HG03097 (cell line): ENCODE data around the gene UBE2N.
A peak's percentile ranks its signal among the peaks of the same experiment; 100 is the strongest.
"Not testable (repeated sequence)": the region's sequence is repeated elsewhere in the genome, so short reads cannot be mapped to it uniquely, and the experiment has no call there.

Experiments used
- ATAC-seq: cut with Tn5 transposase; IDR thresholded peaks from one replicate; pipeline ENCODE4 v1.9.1; 2021; ENCODE audit not compliant: unreplicated experiment, low FRiP score

The UBE2N gene

GRCh38 chr12:93381976-93382437 is 59.7 kb downstream of the UBE2N start:
- not testable (repeated sequence) for ATAC-seq

- no peak for ATAC-seq
Measured at GRCh38 chr12:93381161-93381975, 60.4 kb downstream of the UBE2N start.

DNA sequence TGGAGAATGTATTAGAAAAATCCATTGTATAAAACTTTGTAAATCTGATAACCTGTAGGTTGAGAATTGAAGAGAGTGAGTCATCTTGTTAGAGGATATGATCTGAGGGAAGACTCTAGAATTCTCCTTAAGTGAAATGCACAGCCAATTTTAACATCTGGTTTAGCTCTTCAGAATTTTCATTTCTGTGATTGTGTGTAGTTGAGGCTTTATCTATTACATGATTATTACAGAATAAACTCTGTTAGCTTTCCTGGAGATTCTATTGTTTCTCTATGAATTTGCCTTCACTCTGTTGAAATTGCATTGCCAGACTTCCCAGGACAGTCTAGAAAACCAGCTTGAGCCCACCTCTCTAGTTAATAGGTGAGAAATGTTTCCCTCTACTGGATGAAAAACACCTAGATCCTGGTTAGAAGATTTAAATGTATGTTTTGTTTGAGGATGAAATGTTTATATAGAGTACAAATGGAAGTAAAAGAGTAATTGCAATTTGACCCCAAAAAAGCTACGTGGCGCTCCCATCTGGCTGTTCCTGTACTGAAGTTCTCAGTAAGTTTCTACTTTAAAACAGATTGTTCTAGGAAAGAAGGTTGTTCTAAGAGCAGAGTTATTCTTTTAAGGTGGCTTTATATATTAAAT is 61.1 kb downstream of the UBE2N start:
- no peak for ATAC-seq

DNA sequence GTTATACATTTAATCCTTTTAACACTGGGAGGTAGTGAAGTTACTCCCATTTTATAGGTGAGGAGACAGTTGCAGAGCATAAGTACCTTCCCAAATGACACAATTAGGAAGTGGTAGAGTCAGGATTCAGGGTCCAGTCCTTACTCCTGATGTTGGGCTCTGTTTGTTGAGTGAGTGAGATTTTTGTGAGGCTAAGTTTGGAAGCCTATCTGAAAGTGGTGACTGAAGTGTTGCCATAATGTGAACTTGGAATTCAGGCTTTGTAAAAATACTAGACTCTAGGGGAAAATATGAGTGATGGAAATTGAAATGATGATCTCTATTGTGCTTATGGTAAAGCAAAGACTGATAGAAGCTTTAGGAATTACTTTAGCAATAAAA is 61.8 kb downstream of the UBE2N start:
- no peak for ATAC-seq

DNA sequence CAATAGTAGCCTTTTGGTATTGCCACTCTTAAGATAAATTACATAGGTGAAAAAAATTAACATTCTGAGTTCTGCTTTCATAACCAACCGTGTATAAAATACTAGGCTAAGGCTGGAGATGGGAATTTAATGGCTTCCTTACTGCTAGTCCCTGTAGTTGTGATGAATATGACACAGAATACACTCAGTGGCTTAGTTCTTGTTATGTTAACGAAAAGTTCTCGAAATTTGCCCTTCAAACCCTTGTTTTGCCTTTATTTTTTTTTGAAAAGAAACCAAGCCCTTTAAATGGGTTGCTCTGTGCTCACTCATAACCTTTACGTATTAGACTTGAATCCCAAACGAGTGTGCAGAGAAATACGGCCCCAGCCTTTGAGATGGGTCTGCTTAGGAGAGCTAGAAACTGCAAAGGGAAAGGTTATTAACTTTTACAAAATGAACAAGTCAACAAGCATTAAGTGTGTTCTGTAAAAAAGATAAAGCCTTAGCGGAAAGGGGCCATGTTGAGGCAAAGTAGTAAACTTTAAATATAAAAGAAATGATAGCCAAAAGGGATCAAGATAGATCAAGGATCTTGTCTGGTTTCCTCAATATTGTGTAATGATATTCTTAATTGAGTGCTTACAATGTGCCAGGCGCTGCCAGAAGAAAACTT is 62.3 kb downstream of the UBE2N start:
- ATAC-seq, result no peak

DNA sequence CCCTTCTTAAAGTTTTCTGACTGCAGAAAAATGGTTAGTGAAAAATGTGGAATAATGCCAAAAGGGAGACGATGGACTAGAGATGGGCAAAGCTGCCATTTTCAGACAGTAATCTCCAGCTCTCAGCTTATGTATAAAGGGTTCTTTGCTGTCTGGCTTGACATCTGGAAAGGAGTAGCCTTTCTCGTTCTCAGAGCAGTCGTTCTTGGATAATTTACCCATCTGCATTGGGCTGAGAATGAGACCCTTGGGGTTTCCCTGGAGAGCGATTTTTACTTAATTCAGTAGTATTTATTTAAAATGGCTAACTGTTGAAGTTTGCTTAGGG is 62.8 kb downstream of the UBE2N start:
- no peak for ATAC-seq

- ATAC-seq, result peak; percentile 29
Measured at GRCh38 chr12:93378196-93378997, 63.4 kb downstream of the UBE2N start.

DNA sequence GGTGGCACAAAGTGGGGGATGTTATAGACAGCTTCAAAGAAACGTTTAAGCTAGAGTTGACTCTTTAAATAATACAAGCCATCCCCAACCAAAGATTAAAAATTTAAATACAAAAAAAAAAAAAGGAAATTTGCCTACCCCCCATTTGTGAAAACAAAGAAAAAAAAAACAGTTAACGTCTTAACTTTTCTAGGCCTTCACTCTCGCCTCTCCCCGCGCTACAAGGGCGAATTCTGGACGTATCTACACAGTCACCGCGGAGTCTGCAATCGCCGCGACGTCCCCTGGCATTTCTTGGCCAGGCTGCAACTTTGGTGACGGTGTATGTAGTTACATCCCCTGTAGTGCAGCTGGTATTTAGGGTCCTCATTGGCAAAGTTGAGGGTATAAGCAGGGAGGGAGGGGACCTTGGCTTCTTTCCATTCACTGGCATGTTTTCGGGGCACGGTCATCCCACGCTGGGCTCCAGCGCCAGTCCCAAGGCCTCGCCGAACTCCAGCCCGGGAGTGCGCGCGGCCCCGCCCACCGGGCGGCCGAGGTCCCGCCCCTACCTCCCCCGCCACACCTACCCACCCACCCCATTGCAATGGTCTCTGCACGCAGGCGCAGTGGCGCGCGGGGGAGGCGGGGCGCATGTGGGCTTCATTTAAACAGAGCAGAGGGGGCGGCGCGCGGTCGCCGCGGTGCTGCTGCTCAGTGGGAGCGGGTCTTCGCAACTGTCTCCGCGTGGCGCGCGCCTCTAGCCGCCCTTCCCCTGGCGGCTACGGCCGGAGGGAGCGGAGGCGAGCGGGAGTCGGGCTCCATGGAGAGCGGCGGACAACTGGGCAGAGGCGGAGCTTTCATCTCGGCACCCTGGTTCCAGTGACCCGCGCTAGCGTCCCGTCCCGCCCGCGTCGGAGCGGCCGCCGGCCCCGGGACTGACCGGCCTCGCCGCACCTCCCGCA is 64.2 kb downstream of the UBE2N start, which contains the start of gene NUDT4:
Gene NUDT4, plus strand, starts transcription at position 674 of the 944 bp plus-strand sequence. CDS start 398 bp downstream, outside the sequence.
- ATAC-seq, result peak; percentile 64

GRCh38 chr12:93376436-93377251 is 65.1 kb downstream of the UBE2N start:
- no peak for ATAC-seq

GRCh38 chr12:93375906-93376305 is 65.8 kb downstream of the UBE2N start:
- ATAC-seq, result no peak

- ATAC-seq, result no peak
Measured at GRCh38 chr12:93373961-93374656, 67.6 kb downstream of the UBE2N start.

GRCh38 chr12:93370947-93371346 is 70.8 kb downstream of the UBE2N start:
- no peak for ATAC-seq

DNA sequence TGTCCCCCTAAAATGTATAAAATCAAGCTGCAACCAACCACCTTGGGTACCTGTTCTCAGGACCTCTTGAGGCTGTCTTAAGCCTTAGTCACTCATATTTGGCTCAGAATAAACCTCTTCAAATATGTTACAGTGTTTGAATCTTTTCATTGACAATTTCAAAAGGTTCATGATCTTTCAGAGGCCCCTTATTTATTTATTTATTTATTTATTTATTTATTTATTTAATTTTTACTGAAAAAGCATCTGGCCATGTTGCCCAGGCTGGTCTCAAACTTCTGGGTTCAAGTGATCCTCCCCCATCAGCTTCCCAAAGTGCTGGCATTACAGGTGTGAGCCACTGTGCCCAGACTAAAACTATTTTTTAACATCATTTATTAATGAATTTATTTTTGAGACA is 72.2 kb downstream of the UBE2N start:
- no peak for ATAC-seq

- ATAC-seq, result no peak
Measured at GRCh38 chr12:93368766-93369165, 73.0 kb downstream of the UBE2N start.

DNA sequence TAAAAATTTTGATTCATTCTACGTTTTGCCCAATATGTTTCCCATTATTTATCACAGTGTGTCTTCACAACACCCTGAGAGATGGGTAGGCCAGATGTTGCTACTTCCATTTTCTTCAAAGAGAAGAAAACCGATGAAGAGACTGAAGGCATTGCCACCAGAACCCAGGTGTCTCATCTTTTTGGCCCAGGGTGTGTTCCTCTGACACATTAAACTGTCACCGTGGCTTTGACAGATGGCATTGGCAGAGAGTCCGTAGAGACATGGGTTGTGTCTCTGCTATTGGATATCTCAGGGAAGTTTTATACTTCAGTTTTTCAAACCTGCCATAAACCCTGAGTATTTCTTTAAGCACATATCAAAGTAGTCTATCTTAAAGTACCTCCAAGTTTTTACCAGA is 75.3 kb downstream of the UBE2N start:
- ATAC-seq, result no peak

- no peak for ATAC-seq
Measured at GRCh38 chr12:93365616-93366405, 75.9 kb downstream of the UBE2N start.

- no peak for ATAC-seq
Measured at GRCh38 chr12:93363841-93364297, 77.9 kb downstream of the UBE2N start.
